NCI-H226 (cell line): Measurements from ENCODE around the gene RSPH3.
"Not testable (repeated sequence)": the region's sequence is repeated elsewhere in the genome, so short reads cannot be mapped to it uniquely, and the experiment has no call there.

ENCODE experiments used
- DNase-seq: peaks from one replicate; pipeline ENCODE4 v3.0.0-alpha.2; 2015

The RSPH3 gene

DNA sequence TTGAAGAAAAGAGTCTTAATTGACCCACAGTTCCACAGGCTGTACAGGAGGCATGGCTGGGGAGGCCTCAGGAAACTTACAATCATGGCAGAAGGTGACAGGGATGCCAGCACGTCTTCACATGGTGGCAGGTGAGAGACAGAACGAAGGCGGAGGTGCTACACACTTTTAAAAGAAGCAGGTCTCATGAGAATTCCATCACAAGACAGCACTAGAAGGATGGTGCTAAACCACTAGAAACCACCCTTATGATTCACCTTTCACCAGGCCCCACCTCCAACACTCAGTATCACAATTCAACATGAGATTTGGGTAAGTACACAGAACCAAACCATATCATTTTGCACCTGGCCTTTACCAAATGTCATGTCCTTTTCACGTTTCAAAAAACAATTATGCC is 23.9 kb upstream of the RSPH3 start:
- DNase-seq = no peak

GRCh38 chr6:159020011-159020410 is 20.0 kb upstream of the RSPH3 start:
- no peak for DNase-seq

- no peak for DNase-seq
Observed at GRCh38 chr6:159017757-159018559, 18.0 kb upstream of the RSPH3 start.

- DNase-seq = no peak
Observed at GRCh38 chr6:159014406-159014805, 14.4 kb upstream of the RSPH3 start.

DNA sequence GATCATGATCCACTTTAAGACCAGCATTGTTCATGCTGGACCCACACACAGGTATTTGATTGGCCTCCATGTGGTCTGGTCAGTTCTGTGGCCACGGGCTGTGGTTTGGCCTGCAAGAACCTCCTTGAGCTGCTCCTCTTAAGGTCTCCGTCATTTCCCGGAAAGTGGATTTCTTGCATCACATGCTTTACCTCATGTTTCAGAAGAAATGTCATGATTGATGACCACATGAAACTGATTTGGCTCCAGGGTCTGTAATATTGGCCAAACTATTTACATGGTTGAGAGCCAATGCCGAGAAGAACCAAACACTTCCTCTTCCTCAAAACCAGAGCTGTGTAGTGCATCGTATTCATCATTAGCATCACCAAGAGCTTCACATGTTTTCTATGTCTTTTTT is 13.2 kb upstream of the RSPH3 start:
- DNase-seq = peak; percentile 12

GRCh38 chr6:159012201-159012600 is 12.2 kb upstream of the RSPH3 start:
- peak; percentile 88 for DNase-seq

- not testable (repeated sequence) for DNase-seq
Observed at GRCh38 chr6:159010037-159010612, 10.1 kb upstream of the RSPH3 start.

GRCh38 chr6:159008656-159009288 is 8.8 kb upstream of the RSPH3 start:
- DNase-seq = peak; percentile 34

DNA sequence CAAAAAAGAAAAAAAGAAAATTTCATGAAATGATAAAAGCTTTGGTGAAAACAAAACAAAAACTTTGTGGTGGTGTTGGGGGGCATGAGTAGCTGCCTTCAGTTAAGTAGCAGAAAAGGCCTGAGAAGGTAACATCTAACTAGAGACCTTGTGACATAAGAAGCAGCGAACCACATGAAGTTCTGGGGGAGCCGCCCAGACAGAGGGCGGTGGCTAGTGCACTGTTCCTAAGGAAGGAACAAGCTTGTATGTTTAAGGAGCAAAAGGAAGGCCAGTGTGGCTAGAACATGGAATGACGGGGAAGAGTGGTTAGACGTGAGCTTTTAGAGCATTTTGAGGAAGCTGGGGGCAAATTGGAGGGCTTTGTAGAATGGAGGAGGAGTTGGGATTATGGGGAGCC is 7.5 kb upstream of the RSPH3 start:
- no peak for DNase-seq

GRCh38 chr6:159005436-159005835 is 5.4 kb upstream of the RSPH3 start:
- no peak for DNase-seq

DNA sequence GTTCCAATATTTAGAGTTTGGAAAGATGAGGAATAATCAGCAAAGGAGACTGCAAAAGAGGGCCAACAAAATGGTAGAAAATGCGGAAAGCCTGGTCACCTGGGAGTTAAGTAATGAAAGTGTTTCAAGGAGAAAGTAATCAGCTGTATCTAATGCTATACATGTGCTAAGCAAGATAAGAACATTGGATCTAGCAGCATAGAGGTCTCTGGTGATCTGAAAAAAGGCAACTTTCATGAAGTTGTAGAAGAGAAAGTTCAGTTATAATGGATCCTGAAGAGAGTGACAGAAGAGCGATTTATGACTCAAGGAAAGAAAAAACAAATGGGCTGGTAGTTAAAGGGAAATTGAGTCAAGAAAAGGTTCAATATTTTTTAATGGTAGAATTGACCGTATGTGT is 4.6 kb upstream of the RSPH3 start:
- DNase-seq = no peak

GRCh38 chr6:159002432-159003155 is 2.6 kb upstream of the RSPH3 start:
- no peak for DNase-seq

GRCh38 chr6:158999154-158999665 is 792 bp downstream of the RSPH3 start:
- DNase-seq = peak; percentile 13

- DNase-seq = no peak
Observed at GRCh38 chr6:158996856-158997255, 3.1 kb downstream of the RSPH3 start.

- no peak for DNase-seq
Observed at GRCh38 chr6:158993639-158994038, 6.4 kb downstream of the RSPH3 start.

- no peak for DNase-seq
Observed at GRCh38 chr6:158991017-158991723, 8.8 kb downstream of the RSPH3 start.

GRCh38 chr6:158989711-158990110 is 10.3 kb downstream of the RSPH3 start:
- DNase-seq = not testable (repeated sequence)

GRCh38 chr6:158988477-158988876 is 11.5 kb downstream of the RSPH3 start:
- DNase-seq = no peak

GRCh38 chr6:158987657-158988056 is 12.3 kb downstream of the RSPH3 start:
- no peak for DNase-seq

DNA sequence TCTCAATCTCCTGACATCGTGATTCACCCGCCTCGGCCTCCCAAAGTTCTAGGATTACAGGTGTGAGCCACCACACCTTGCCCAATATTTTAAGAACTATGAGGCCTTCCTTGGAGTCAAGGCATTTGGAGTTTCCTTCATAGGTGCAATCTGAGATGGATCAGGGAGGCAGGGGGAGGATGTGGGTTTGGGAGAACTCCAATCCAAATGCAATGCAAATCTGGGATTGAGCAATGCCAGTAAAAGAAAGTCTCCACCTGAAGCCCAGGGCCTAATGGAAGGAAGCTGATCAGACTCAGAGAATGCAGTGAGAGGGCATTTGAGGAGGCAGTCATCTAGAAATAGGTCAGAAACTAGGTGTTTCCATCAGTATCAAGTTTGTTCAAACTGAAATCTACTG is 21.2 kb downstream of the RSPH3 start:
- DNase-seq = peak; percentile 70

GRCh38 chr6:158977382-158977781 is 22.6 kb downstream of the RSPH3 start:
- DNase-seq = no peak
